ENCODE measurements around the gene RNF223.

RNF223 gene

GRCh38 chr1:1024149-1024770, 49.8 kb downstream of the RNF223 start:
- no peak for DNase-seq

- no peak for DNase-seq
Measured at GRCh38 chr1:1023700-1024099, 50.4 kb downstream of the RNF223 start.

- DNase-seq = no peak
Measured at GRCh38 chr1:1022302-1023009, 51.6 kb downstream of the RNF223 start.

- no peak for DNase-seq
Measured at GRCh38 chr1:1021920-1022259, 52.2 kb downstream of the RNF223 start.

- no peak for DNase-seq
Measured at GRCh38 chr1:1021010-1021919, 52.8 kb downstream of the RNF223 start.

Measured in CD4-positive, alpha-beta T cell treated with Interleukin-17A for 1 hour (primary cell).